Uterus (tissue), 4 donors: ENCODE results near the gene NDEL1. TPM values are rescaled to one million over a fixed set of nuclear protein-coding genes. Genes with fewer than 3 reads are reported as not detected.
A peak's percentile ranks its signal among the peaks of the same experiment; 100 is the strongest.

Experiments
- DNase-seq, 2 donors: peaks; one replicate each; pipeline ENCODE4 v3.0.0-alpha.2; 2019 to 2020
- H3K27ac ChIP-seq, 2 donors: fragments of 200-600 bp; sonication (generic); 1 replicate in 1 of 2; 2 replicates in 1 of 2; pipeline ENCODE4 v1.5.1; 2016 to 2018
- H3K27me3 ChIP-seq, 2 donors: fragments of 200-600 bp; sonication (generic); one replicate each; pipeline ENCODE4 v1.5.1; 2018 to 2019; ENCODE audit warnings: control low read depth in 1 of 2
- H3K36me3 ChIP-seq, 2 donors: fragments of 200-600 bp; sonication (generic); one replicate each; pipeline ENCODE4 v1.5.1; 2019; ENCODE audit warnings: control low read depth in 1 of 2
- H3K4me1 ChIP-seq, 2 donors: fragments of 200-600 bp; sonication (generic); one replicate each; pipeline ENCODE4 v1.5.1; 2018 to 2019; ENCODE audit warnings: control low read depth in 1 of 2
- H3K4me3 ChIP-seq, 2 donors: fragments of 200-600 bp; sonication (generic); 1 replicate in 1 of 2; 2 replicates in 1 of 2; pipeline ENCODE4 v1.5.1; 2018 to 2019; ENCODE audit warnings: mild to moderate bottlenecking in 1 of 2
- H3K9me3 ChIP-seq, 2 donors: fragments of 200-600 bp; sonication (generic); one replicate each; pipeline ENCODE4 v1.5.1; 2019; ENCODE audit warnings: control low read depth in 1 of 2
- POLR2A ChIP-seq, 2 donors: fragments of 450-650 bp; IDR thresholded peaks; one replicate each; pipeline ENCODE4 v1.6.1; 2016; ENCODE audit warnings: antibody characterized with exemption in 2 of 2, mild to moderate bottlenecking in 1 of 2, moderate library complexity in 1 of 2
- intact Hi-C: fragments of 100-400 bp; cut with DNase I; formaldehyde crosslinking; loops from one replicate; pipeline ENCODE4 v1.15.1; 2023; ENCODE audit warnings: low total_unique reads
- total RNA-seq, 4 donors: library from RNA; depleted of rRNA in 3 of 4; stranded (reverse); fragments of >200 nt in 3 of 4; gene quantifications; one replicate each; pipeline versions ENCODE4 v1.1.0 to v1.2.4, GENCODE V29; 2014 to 2023
- TF ChIP-seq, protein P1 (sequence below), 4 experiments: fragments of 200-600 bp in 2 of 4; fragments of 450-650 bp in 2 of 4; sonication (generic) in 2 of 4; IDR thresholded peaks; one replicate each; pipeline ENCODE4 v1.5.1; 2016 to 2019; ENCODE audit warnings: antibody characterized with exemption in 4 of 4, mild to moderate bottlenecking in 2 of 4, moderate library complexity in 1 of 4
- donor health status: DM: yes; HTN: yes; CAD: no.

NDEL1 gene
- total RNA-seq, 4 donors from 2014 or later = 19.5 to 114 (median 63.8) TPM

DNA sequence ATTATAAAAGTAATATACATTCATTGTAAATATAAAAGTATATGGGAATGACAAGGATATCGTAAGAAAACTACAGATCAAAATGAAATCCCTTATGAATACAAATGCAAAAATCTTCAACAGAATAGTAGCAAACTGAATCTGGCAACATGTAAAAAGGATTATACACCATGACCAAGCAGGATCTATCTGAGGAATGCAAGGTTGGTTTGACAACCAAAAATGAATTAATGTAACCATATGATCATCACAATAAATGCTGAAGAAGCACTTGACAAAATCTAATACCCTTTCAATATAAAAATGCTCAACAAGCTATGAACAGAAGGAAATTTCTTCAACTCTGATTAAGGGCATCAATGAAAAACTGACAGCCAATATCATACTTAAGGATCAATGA, 48.8 kb downstream of the NDEL1 start:
- H3K36me3 ChIP-seq = no peaks in the 10 kb centered on the region
- TF ChIP-seq POLR2A (IDR thresholded peaks at IDR 0.05) = no peak
- intact Hi-C loops = no loop called here

DNA sequence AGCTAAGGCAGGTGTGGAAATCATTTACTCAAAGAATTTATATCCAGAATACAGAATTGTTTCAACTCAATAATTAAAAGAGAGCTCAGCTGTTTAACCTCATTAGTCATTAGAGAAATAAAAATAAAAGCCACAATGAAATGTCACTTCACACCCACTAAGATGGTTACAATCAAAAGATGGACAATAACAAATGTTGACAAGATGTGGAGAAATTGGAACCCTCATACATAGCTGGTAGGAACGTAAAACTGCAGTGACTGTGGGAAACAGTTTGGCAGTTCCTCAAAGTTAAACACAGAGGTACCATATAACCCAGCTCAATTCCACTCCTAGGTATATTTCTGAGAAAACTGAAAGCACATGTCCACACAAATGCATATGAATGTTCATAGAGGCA, 49.8 kb downstream of the NDEL1 start:
- H3K4me3 ChIP-seq = no peak overlapping the region
- DNase-seq = no peak
- intact Hi-C loops = no loop called here
- TF ChIP-seq POLR2A (IDR thresholded peaks at IDR 0.05) = no peak
- TF ChIP-seq, protein P1, sequence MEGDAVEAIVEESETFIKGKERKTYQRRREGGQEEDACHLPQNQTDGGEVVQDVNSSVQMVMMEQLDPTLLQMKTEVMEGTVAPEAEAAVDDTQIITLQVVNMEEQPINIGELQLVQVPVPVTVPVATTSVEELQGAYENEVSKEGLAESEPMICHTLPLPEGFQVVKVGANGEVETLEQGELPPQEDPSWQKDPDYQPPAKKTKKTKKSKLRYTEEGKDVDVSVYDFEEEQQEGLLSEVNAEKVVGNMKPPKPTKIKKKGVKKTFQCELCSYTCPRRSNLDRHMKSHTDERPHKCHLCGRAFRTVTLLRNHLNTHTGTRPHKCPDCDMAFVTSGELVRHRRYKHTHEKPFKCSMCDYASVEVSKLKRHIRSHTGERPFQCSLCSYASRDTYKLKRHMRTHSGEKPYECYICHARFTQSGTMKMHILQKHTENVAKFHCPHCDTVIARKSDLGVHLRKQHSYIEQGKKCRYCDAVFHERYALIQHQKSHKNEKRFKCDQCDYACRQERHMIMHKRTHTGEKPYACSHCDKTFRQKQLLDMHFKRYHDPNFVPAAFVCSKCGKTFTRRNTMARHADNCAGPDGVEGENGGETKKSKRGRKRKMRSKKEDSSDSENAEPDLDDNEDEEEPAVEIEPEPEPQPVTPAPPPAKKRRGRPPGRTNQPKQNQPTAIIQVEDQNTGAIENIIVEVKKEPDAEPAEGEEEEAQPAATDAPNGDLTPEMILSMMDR (IDR thresholded peaks at IDR 0.05) = no peak
- H3K36me3 ChIP-seq = no peaks in the 10 kb centered on the region
- H3K4me1 ChIP-seq = no peaks in the 10 kb centered on the region
- H3K27ac ChIP-seq = no peak overlapping the region
- no peaks in the 10 kb centered on the region for H3K9me3 ChIP-seq
- no peaks in the 10 kb centered on the region for H3K27me3 ChIP-seq

More for the DNA sequence above, 48.8 kb downstream of the NDEL1 start:
- DNase-seq = no peak
- Histone ChIP-seq H3K9me3 (no peaks in the 10 kb centered on the region), H3K4me1 (peaks cover 0 to 8% of the 10 kb centered on the region in 2 donors), H3K27ac (no peak overlapping the region), H3K27me3 (no peaks in the 10 kb centered on the region), H3K4me3 (no peak overlapping the region)

DNA sequence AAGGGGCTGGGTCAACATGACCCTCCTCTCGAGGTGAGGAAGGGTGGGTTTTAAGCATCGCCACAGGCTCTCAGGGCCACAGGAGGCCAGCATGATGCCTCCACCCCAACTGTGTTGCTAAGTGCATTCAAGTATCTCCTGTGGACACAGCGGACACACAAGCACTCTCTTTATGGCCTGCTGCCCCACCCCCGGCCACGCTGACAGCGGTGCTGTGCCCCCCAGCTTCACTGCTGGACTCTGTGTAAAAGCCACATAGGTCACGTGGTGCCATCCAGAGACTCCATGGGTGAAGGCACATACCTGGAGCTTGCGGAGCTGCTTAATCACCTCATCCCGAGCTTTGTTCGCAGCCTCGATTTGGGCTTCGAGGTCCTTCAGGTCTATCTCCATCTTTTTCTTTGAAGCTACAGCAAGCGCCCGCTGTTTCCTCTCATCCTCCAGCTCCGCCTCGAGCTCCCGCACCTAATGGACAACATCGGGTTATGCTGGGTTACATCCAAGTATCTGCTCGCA, 51.5 kb downstream of the NDEL1 start:
- no peak for DNase-seq
- no peaks in the 10 kb centered on the region for H3K36me3 ChIP-seq
- no peaks in the 10 kb centered on the region for H3K9me3 ChIP-seq
- TF ChIP-seq, protein P1 (IDR thresholded peaks at IDR 0.05) = no peak
- no peak for TF ChIP-seq POLR2A (IDR thresholded peaks at IDR 0.05)
- H3K27me3 ChIP-seq = no peaks in the 10 kb centered on the region
- no peak overlapping the region for H3K27ac ChIP-seq
- H3K4me3 ChIP-seq = no peak overlapping the region
- intact Hi-C loops = no loop called here
- H3K4me1 ChIP-seq = no peaks in the 10 kb centered on the region

DNA sequence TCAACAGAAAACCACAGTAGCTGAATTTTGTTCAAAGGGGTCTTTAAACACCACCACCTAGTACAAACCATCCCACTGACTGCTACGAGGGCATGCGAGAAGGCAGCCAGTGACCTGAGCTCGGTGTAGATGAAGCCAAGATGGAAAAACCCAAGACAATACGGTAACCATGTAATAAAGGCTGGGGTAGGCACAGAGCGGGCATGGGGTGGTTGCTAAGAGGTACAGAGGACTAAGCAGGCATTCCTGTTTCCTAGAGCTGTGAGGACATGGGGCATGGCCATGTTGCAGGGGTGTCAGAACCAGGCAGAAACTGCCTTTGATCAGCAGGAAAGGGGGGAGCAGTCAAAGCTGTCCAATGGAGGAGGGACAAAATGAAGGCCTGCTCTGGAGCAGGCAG, 52.1 kb downstream of the NDEL1 start:
- TF ChIP-seq, protein P1 (IDR thresholded peaks at IDR 0.05) = no peak
- no peak for TF ChIP-seq POLR2A (IDR thresholded peaks at IDR 0.05)
- Histone ChIP-seq H3K36me3 (no peaks in the 10 kb centered on the region), H3K4me1 (no peaks in the 10 kb centered on the region), H3K27ac (no peak overlapping the region), H3K9me3 (no peaks in the 10 kb centered on the region), H3K27me3 (no peaks in the 10 kb centered on the region), H3K4me3 (no peak overlapping the region)
- no peak for DNase-seq
- intact Hi-C loops = no loop called here

DNA sequence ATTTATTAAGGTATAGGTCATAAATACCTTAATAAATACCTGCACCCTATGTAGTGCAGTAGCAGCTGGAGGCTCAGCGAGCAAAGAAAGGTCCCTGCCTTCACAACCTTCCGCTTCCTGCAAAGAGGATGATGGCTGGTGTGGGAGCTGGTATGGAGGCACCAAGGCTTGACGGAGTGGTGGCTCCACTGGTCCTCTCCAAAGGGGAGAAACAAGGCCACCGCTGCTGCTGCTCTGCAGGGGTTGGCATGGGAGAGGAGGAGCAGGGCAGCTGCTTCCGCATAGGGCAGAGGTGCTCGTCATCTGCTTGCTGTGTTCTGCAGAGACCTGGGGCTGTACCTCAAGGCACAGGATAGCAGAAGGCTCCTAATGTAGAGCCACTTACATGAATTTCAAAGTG, 52.8 kb downstream of the NDEL1 start:
- intact Hi-C loops = no loop called here

More for the DNA sequence above, 52.8 kb downstream of the NDEL1 start:
- TF ChIP-seq, protein P1 (IDR thresholded peaks at IDR 0.05) = no peak
- no peak for TF ChIP-seq POLR2A (IDR thresholded peaks at IDR 0.05)
- Histone ChIP-seq H3K27me3 (no peaks in the 10 kb centered on the region), H3K9me3 (no peaks in the 10 kb centered on the region), H3K4me1 (no peaks in the 10 kb centered on the region), H3K27ac (peak overlapping the region; percentile 11 to 45), H3K4me3 (no peak overlapping the region), H3K36me3 (no peaks in the 10 kb centered on the region)
- no peak for DNase-seq
